HG03159 (cell line): ENCODE measurements around the gene PSMG3.

Experiments used
- ATAC-seq: cut with Tn5 transposase; IDR thresholded peaks from one replicate; pipeline ENCODE4 v1.9.1; 2021; ENCODE audit warnings: mild to moderate bottlenecking, moderate library complexity; ENCODE audit not compliant: unreplicated experiment

The PSMG3 gene, protein sequence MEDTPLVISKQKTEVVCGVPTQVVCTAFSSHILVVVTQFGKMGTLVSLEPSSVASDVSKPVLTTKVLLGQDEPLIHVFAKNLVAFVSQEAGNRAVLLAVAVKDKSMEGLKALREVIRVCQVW

DNA sequence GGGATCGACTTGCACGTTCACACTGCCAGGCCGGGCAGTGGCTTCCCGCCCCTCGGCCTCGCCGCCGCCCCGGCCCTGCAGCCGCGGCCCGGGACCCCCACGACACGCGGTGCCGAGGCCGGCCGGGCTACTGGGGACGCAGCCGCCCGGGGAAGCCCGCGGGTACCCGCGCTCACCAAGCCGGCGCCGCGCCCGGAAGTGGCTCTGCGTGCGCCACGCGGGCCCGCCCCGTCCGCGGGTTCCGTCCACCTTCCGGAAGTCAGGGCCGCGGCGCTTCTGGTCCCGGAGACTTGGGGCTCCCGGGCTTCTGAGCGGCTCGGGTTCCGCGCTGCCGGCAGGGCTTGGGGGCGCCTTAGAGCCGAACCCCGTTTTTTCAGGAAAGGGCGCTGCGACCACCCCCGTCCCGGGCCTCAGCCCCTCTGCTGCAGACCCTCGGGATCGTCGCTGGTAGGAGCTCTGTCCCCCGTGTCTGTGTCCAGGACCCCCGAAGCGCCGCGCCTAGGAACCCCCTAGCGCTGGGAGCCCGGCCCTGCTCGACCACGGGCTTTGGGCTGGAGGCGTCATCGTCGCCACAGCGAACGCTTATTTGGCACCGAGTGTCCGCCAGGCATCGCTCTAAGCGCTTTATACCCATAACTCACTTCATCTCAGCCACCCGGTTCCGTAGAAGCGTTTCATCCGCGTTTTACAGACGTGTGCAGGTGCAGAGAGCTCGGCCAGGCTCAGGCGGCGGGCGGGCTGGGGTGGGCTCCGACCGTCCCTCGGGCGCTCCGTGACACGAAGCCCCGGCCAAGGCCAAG lies at the start of gene PSMG3:
TSS of gene PSMG3 (minus strand) at position 200 of the 800 bp plus-strand sequence. CDS start 693 bp downstream, outside the sequence.
- ATAC-seq = peak; percentile 89

DNA sequence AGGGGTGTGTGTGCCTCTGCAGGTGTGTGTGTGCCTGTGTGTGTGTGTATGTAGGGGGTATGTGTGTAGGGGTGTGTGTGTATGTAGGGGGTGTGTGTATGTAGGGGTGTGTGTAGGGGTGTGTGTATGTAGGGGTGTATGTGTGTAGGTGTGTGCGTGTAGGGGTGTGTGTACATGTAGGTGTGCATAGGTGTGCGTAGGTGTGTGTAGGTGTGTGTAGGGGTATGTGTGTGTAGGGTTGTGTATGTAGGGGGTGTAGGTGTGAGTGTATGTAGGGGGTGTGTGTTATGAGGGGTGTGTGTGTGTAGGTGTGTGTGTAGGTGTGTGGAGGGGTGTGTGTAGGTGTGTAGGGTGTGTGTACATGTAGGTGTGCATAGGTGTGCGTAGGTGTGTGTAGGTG lies 48.6 kb upstream of the PSMG3 start:
- no peak for ATAC-seq

GRCh38 chr7:1617957-1618356 lies 48.1 kb upstream of the PSMG3 start:
- ATAC-seq = no peak

GRCh38 chr7:1616741-1617140 lies 46.9 kb upstream of the PSMG3 start:
- ATAC-seq = no peak

- ATAC-seq = no peak
These were observed 41.9 kb upstream of the PSMG3 start for GRCh38 chr7:1611708-1612241.

GRCh38 chr7:1610678-1611302 lies 41.0 kb upstream of the PSMG3 start:
- ATAC-seq = no peak

- no peak for ATAC-seq
These were observed 40.3 kb upstream of the PSMG3 start for GRCh38 chr7:1610013-1610677.

GRCh38 chr7:1609023-1609422 lies 39.2 kb upstream of the PSMG3 start:
- ATAC-seq = no peak

DNA sequence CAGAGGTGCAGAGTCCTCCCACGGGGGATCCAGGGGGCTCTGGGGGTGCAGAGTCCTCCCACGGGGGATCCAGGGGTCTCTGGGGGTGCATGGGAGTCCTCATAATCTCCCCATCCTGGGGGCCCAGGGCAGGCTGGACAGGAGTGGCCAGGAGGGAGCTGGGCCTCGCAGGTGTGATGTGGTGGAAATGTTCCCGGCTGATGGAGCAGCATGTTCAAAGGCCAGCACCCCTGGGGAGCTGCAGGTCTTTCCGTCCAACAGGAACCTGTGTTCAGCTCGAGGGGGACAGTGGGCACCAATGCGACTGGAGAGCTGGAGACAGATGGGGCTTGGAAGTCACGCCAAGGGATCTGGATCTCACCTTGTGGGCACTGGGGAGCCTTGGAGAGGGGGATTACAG lies 38.5 kb upstream of the PSMG3 start:
- no peak for ATAC-seq

- no peak for ATAC-seq
These were observed 37.9 kb upstream of the PSMG3 start for GRCh38 chr7:1607696-1608095.

DNA sequence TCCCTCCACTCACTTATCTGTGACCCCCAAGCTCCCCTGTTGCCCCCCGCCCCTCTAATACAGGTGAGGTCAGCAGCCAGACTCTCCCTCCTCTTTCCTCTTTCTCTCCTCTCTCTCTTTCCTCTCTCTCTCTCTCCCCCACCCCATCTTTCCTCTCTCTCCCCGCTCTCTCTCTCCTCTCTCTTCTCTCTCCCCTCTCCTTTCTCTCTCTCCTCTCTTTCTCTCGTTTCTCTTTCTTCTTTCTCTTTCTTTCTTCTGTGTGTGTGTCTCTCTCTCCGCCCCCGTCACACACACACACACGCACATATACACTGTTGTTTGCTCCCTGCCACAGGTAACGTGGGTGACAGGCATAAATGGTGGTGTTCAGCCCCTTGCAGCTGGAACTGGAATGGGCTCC lies 37.2 kb upstream of the PSMG3 start:
- ATAC-seq = no peak

DNA sequence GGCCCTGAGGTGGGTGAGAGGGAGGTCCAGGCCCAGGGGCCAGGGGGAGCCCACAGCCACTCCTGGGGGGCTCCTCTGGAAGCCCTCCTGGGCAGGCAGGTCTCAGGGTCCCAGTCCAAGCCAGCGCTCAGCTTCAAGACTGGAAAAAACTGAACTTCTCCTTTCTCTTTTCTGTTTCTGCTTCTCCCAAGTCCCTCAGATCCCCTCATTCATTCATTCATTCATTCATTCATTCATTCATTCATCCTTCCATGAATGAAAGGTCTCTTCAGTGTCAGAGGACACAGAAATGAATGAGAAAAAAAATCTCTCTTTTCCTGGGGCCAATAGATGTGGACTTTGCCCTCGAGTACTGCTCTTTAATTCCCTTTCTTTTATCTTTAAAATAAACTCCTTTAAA lies 34.6 kb upstream of the PSMG3 start:
- no peak for ATAC-seq

DNA sequence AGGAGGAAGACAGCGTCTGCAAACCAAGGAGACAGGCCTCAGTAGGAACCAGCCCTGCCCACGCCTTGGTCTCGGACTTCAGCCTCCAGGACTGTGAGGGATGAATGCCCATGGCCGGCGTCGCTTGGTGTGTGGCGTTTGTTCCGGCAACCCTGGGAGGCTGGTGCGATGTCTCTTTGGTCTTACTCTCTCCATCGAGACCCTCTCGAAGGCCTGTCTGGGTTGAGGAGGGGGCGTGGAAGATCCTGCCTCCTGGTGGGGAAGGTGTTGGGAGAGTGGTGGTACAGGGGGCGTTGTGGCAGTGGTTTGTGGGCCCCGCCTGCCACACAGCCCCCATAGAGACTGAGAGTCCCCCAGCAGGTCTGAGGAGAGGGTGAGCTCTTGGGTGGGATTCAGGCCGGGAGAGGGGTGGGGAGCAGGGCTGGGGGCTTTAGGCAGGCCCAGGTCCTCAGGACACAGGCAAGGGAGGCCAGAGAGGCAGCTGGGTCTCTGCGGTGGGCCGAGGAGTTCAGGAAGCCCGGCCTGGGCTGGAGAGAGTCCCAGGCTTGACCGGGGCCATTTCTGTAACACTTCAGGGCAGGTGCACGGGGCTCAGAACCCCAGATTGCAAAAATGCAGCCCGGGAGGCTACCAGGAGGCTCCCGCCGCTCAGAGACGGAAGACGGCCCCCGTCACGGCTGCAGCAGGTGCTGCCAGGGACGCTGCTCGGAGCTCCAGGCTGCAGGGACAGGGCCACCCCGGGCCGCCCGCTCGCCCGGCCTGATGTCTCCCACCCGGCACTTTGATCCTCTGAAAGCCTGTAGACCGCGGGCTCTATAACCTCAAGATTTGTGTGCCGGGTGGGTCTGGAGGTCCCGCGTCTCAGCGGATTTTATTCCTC lies 33.8 kb upstream of the PSMG3 start:
- ATAC-seq = no peak

GRCh38 chr7:1602386-1602785 lies 32.6 kb upstream of the PSMG3 start:
- ATAC-seq = no peak

- no peak for ATAC-seq
These were observed 32.1 kb upstream of the PSMG3 start for GRCh38 chr7:1601956-1602355.

- no peak for ATAC-seq
These were observed 30.0 kb upstream of the PSMG3 start for GRCh38 chr7:1599640-1600395.

DNA sequence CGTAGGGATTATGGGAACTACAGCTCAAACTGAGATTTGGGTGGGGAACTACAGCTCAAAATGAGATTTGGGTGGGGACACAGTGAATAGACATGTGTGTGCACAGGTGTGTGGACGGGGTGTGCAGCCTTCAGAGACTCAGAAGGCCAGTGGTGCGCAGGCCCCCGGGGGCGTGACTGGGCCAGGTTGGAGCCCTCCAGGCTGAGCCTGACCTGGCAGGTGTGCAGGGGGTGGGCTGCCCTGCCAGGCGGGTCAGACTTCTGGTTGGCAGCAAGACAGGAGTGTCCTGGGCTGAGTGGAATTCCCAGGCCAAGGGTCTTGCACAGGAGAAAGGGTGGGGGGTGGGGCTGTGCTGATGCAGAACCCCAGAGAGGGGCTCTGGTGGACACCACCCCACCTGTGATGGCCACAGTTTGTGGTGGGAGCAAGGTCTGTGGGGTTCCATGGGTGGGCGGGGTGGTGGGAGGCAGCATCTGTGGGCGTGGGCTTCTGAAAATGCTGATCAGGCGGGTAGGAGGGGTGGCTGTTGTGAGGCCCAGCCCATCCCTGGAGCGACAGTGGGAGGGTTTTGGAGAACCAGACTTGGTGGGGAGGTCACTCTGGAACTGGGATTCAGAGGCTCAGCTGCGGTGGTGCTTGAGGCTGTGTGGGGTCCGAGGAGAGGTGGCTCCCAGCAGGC lies 29.3 kb upstream of the PSMG3 start:
- ATAC-seq = no peak

DNA sequence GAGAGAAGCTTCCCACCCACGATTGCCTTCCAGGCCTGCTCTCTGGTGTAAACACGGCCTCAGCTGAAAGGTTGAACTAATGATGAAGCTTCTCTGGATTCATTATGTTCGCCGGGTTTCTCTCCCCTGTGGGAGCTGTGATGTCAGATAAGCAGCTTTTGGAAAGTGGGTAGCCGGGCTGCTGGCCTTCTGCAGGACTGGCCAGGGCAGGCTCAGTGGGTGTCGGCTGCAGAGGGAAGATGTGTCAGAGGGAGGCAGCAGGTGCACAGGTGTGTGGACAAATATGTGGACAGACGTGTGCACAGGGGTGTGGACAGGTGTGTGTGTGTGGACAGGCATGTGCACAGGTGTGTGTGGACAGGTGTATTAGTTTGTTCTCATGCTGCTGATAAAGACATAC lies 28.5 kb upstream of the PSMG3 start:
- ATAC-seq = no peak

DNA sequence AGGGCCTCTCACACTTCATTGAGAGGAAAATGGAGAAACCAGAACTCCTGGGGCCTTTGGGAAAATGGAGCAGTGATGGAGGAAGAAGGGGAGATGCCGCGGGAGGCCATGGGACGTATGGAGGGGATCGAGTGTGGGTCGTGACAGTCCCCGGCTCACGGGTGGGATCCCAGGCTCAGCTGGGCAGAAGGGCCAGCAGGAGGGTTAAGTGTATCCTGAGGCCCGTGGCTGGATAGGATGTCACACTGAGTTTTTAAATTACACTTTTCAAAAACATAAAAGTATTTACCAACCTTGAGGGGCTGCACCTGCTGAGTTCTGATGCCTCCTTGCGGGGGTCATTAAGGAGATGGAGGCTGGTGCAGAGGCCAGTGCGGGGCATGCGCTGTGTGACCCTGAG lies 28.0 kb upstream of the PSMG3 start:
- no peak for ATAC-seq
